Right ventricle myocardium inferior (tissue), 1 donor: ENCODE data around the gene DAPK1. TPM values are rescaled to one million over a fixed set of nuclear protein-coding genes. Genes with fewer than 3 reads are reported as not detected.
A peak's percentile ranks its signal among the peaks of the same experiment; 100 is the strongest.

ENCODE experiments used
- ATAC-seq: fragments of 200-7000 bp; cut with Tn5 transposase; one replicate; pipeline ENCODE4 v1.9.1; 2020; ENCODE audit warnings: mild to moderate bottlenecking, moderate library complexity
- DNase-seq: peaks from one replicate; pipeline ENCODE4 v3.0.0; 2021; ENCODE audit errors: missing footprints
- intact Hi-C: fragments of 100-400 bp; cut with DNase I; formaldehyde crosslinking; loops from one replicate; pipeline ENCODE4 v1.11.0; 2022
- long read RNA-seq: library from polyadenylated mRNA; unstranded; transcript quantifications from one replicate; pipeline ENCODE4 v2.0.0, GENCODE V29; 2021
- total RNA-seq: library from RNA; stranded (reverse); fragmentation: NEBNext Ultra II Directional; extraction: Animal tissue kit (Norgen Biotek cat#: 25700); gene quantifications from one replicate; pipeline ENCODE4 v1.2.1, GENCODE V29; 2021
- donor health status: DM: no; HTN: yes; CAD: no; lungs with severe emphysema.

DAPK1 gene
- total RNA-seq, result 6.3 TPM
- long read RNA-seq, result 0 reads

DNA sequence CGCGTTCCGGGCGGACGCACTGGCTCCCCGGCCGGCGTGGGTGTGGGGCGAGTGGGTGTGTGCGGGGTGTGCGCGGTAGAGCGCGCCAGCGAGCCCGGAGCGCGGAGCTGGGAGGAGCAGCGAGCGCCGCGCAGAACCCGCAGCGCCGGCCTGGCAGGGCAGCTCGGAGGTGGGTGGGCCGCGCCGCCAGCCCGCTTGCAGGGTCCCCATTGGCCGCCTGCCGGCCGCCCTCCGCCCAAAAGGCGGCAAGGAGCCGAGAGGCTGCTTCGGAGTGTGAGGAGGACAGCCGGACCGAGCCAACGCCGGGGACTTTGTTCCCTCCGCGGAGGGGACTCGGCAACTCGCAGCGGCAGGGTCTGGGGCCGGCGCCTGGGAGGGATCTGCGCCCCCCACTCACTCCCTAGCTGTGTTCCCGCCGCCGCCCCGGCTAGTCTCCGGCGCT is at the start of gene DAPK1:
TSS of gene DAPK1 (plus strand) at position 264 of the 442 bp plus-strand sequence. CDS start 1,211 bp downstream, outside the sequence.
- DNase-seq (peak; percentile 84), ATAC-seq (peak; percentile 89)
- intact Hi-C loops, result loop anchor here (5.0 to 10.0 kb wide), 2 partner anchors 100 to 147 kb away; no protein-coding TSS in a partner anchor

DNA sequence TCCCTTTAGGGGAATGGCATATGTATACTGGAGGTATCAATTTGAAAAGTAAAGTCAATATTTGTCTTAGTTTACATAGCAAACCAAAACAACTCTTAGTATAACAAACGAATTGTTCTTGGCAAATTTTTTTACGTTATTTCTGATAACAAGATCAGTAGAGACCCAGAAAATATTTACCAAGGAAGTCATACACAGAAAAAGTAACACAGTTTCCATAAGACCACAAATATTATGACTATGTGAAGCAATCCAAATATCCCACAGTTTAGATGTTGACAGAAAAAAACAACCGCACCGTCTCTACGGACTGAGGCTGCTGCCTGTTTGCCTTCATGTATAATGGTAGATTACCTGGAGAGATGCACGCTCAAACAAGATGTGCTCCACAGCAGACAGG is 46.5 kb upstream of the DAPK1 start:
- intact Hi-C loops, result no loop called here
- ATAC-seq (no peak), DNase-seq (no peak)

DNA sequence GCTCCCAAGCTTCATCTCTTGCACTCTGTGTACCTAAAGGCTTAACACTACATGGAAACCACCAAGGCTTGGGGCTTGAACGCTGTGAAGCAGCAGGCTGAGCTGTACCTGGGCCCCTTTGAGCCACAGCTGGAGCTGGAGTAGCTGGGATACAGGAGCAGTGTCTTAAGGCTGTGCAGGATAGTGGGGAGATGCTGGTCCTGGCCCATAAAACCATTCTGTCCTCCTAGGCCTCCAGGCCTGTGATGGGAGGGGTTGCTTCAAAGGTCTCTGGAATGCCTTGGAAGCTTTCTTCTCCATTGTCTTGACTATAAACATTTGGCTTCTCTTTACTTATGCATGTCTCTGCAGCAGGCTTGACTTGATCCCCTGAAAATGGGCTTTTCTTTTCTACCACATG is 42.3 kb upstream of the DAPK1 start:
- intact Hi-C loops, result no loop called here
- no peak for ATAC-seq

DNA sequence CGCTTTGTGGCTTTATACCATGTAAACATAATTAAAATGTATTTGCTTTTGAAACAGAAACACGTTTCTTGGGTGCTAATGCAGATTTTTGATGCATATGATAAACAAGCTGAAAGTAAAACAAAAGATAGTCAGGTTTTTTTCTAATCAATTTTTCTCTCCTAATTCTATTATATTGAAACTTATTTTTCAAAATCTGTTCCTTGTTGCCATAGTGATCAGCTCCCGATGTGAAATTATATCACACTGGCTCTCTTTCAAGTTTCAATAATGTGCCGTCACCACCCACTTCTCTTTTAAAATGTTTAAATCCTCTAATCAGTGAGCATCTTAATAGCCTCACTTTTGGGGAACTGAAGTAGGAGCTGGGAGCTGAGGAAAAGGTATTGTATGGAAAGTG is 36.4 kb upstream of the DAPK1 start:
- no peak for DNase-seq

More for the DNA sequence above, 42.3 kb upstream of the DAPK1 start:
- no peak for DNase-seq

DNA sequence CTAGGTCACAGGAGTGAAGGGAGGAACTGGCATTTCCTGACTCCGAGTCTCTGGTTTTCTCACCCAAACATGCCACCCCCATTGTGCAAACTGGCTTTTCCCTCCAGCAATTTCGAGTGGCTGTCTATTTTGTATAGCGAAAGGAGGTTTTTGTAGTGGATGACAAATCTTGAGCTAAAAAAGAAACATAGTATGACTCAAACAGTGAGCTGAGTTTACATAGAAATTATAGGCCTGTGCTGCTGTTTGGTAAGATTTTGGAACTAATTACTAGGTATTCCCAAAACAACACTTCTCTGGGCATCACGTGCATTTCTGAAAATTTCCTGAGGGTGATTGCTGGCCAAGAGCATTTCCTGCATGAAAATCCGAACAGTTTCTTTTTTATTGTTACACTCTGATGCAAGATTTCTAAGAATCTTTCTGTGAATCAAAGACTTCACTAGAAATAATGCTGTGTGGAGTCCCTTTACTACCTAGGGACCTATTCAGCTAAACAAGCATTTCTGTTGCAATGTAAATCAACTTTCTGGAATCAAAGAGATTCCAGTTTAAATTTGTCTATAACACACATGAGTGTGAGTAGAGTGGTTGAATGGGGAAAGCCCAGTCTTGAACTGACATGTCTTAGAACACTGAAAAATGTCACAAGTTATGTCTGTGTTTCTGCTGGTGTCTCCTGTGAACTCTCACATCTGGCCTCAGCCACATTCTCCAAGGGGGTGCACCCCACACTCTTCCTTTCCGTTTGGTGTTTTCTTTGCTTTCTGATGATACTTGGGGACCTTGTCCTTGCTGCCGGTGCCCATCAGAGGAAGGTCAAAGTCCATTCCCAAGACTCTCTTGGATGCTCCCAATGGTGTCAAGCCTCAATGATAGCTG is 33.3 kb upstream of the DAPK1 start:
- DNase-seq (no peak), ATAC-seq (no peak)
- intact Hi-C loops, result no loop called here

More for the DNA sequence above, 36.4 kb upstream of the DAPK1 start:
- ATAC-seq, result no peak
- intact Hi-C loops, result no loop called here

DNA sequence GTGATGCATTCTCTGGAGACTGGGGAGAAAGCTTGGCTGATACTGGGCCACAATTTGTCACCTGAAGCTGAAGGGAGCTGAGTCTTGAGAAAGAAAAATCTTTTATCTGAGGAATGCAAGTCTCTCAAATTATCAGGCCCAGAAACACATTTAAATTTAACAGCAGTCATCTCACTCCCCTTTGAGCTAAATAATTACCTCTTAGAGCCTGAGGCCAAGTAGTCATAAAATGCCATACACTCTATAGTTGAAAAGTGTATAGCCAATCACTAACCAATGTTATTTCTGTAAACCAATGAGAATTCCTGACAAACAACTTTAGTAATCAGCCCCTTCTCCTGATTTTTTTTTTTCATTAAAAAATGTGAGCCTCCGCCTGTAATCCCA is 32.7 kb upstream of the DAPK1 start:
- intact Hi-C loops, result no loop called here
- ATAC-seq, result no peak

DNA sequence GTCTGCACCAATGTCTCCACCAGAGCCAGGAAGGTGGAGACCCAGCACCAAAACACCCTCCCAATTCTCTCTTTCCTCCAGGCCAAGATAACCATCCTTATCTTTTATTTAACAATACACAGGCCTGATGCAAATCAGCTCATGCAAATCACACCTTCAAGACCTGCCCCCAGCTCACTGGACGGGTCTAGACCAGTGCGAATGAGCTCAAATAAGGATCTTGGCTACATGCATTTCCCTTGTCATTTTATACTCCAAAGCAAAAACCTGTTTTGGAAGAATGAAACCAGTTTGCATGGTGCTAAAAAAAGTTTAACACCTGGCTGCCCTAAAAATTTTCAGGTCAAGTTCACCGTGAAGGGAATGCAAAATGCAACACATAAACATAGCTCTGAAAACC is 31.9 kb upstream of the DAPK1 start:
- DNase-seq, result no peak
- intact Hi-C loops, result no loop called here
- no peak for ATAC-seq

More for the DNA sequence above, 32.7 kb upstream of the DAPK1 start:
- no peak for DNase-seq

DNA sequence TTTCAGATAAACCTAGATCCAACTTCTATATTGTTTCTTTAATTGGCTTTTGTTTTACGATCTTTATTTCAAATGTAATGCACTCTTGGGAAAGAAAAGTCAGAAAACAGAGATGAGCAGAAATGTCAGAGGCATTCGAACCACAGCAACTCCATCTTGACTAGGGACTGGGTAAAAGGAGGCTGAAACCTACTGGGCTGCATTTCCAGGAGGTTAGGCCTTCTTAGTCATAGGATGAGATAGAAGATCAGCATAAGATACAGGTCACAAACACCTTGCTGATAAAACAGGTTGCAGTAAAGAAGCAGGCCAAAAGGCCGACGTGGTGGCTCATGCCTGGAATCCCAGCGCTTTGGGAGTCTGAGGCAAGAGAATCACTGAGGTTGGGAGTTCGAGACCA is 30.5 kb upstream of the DAPK1 start:
- no peak for DNase-seq
- intact Hi-C loops, result no loop called here
- ATAC-seq, result no peak

DNA sequence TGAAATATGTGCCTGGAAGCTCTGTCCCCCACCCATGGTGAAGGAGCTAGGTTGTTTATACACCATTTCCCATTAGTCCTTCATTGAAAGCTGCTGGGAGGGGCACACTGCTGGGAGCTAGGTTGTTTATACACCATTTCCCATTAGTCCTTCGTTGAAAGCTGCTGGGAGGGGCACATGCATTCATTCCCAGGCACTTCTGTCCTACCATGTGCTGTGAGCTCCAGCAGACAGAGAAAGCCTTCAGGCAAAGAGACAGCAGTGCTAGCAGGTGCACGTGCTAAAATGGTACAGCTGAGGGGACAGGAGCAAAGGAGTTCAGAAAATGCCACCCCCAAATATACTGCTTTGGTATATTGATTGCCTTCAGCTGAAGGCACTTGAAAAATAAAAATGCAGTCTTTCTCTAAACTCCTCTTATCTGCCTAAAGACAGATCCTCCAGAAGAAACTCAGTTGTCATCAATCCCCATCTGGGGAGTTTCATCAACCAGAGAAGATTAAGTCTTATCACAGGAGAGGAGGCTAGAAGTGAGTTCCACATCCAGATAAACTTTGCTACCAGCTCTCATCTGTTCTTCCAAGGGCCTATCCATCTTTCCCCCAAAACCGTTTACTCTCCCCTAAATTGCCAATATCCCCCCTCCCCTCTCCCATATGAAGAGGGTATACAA is 27.7 kb upstream of the DAPK1 start:
- ATAC-seq, result no peak
- DNase-seq, result no peak
- intact Hi-C loops, result no loop called here

DNA sequence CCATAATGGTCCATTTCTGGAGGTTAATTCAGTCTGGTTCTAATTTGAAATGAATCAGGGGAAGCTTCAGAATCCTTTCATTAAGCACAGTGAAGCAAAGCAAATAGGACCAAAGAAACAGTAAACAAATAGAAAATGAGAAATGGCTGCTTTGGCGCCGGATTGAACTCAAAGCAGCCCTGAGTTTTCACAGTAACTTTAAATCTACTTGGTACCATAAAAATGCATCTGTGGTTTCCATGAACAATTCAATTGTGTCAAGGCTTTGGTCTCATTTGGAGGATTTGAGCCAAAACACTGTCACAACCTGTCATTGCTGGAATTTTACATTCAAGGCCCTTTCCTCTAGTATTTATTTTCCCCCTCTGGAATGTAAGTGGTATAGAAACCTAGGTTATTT is 25.9 kb upstream of the DAPK1 start:
- no peak for ATAC-seq
- DNase-seq, result no peak
- intact Hi-C loops, result no loop called here

DNA sequence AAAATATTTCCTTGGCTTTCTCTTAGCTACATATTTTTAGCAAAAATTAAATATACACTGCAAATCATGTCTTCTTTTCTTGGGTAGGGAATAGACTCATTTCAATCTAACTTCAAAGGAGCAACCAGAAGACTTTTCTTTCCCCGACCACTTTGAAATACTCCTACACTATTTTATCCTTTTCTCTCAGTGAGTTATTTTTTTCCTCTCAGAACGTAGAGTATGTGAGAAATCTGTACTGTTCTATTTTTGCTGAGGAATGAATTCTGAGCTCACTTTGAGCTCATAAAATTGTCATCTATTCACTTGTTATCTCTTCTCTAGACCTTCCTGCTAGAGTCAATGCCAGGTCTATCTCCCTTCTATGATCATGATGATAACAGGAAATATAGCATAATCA is 22.2 kb upstream of the DAPK1 start:
- no peak for DNase-seq
- intact Hi-C loops, result no loop called here
- no peak for ATAC-seq

DNA sequence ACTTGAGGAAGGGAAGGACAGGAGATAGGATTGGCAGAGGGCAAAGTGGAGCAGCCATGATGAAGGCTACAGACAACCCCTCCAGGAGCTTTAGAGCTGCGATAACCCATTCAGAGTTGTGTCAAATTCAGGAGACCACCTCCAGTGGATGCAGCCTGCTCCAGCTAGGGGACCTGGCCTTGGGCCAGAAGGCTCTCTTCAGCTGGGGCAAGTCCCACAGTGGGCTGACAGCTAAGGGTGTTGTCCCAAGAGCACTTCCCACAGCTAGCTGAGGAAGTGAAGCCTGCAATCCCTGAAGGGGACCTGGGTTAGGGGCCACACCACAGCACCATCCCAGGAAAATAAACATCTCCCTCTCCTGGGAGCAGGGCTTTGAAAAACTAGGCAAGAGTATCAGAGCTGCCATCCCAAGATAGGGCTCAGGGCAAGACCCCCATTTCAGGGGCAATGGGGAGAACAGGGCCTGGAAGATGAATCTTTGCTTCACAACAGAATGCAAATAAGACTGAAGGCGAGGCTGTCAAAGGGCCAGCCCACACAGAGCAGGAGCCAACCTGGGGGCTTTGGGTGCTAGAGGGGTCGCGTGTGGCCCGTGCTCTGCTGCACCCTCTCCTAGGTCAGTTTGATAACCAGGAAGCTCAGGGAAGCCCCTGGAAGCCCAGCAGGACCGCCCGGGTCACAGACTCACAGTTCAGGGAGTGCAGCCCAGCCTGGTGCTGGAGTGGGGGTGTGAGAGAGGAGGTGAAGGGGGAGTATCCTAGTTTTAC is 19.3 kb upstream of the DAPK1 start:
- intact Hi-C loops, result no loop called here
- DNase-seq (no peak), ATAC-seq (no peak)

DNA sequence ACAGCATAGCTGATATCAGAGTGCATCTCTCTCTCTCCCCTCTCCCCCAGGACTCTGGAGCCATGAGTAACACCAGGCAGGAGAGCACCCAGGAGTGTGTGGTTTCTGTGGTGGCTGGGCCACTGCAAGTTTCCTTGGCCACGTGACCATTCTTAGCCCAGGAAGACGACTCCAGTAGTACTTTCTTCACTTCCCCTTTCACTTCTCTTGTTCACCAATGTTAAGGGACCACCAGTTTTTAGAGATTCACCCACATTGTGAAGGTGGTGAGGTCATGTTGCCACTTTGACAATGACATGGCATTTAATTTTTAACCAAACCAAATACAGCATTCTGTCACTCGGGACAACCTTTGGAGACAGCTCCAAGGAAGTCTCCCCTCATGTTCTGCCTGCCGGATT is 17.9 kb upstream of the DAPK1 start:
- intact Hi-C loops, result no loop called here
- peak; percentile 65 for ATAC-seq
- DNase-seq, result no peak

DNA sequence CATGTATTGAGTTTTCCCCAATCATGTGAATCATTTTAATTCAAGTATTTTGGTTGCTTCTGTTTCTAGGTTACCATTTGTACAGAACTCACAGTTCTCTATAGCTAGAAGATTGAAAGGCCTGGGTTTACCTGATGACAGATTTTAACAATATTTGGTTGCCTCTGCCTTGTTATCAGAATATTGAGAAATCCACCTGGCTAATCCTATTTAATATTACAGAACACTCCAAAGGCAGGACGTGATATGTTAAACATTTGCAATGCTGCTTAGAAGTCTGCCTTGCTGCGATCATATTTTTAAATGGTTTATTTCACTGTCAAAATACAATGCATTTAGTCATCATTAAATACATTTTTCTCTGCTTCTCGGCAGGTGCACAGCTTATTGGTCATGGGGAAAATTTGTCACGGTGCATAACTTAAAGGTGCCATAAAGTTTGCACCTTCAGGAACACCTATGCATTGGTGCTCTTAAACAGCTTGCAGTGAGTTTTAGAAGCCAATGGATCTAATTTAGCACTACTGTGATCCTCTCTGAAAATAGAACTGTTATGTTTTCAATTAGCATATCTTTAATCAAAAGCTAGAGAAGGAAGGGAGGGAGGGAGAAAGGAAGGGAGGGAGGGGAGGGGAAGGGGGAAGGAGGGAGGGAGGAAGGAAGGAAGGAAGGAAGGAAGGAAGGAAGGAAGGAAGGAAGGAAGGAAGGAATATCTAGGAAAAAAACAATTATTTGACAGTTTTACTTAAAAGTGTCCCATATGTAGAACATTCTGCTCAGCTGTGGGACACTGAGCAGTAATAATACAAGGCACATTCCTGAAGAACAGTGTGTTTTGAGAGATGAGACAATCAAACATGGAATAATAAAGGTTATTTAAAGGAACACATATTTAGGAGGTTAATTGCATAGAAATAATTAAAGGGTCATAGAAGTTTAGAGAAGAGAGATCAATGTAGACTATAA is 15.5 kb upstream of the DAPK1 start:
- DNase-seq, result no peak
- intact Hi-C loops, result no loop called here
- no peak for ATAC-seq

DNA sequence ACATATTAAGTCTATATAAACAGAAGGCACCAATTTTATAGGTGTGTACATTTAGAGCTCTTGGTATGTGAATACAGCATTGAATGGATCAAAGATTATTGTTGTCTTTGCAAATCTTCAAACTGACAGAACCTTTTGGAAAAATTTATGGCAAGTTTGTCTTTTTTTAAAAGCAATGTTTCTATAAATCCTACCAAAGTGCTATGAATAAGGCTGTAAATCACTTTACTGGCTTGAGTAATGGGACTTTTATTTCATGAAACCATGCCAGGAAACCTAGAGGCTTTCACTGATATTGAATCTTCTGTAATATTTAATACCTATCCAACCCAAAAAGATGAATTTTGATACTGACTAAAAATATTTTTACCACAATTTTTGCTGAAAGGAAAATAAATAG is 7.4 kb upstream of the DAPK1 start:
- intact Hi-C loops, result loop anchor here (10.0 kb wide), 1 partner anchor 155 kb away; no protein-coding TSS in a partner anchor
- ATAC-seq, result no peak
- no peak for DNase-seq

DNA sequence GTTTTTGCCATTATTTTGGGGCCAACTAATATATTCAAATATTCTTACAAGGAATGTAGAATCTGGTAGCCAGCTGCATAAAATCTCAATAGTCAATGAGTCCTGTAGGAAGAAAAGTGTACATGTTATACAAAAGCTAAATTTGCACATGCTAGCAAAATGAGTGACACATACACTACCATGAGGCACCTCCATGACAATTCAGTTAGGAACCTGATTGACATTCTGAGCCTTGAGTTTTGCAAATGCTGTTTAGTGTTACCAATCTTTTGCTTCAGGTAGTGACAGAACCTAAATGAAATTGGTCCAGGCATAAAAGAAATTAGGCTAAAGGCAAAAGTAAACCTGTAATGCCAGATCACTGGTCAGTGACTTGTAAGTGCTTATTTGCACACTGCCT is 6.8 kb upstream of the DAPK1 start:
- DNase-seq (no peak), ATAC-seq (no peak)
- intact Hi-C loops, result loop anchor here (10.0 kb wide), 1 partner anchor 154 kb away; no protein-coding TSS in a partner anchor

DNA sequence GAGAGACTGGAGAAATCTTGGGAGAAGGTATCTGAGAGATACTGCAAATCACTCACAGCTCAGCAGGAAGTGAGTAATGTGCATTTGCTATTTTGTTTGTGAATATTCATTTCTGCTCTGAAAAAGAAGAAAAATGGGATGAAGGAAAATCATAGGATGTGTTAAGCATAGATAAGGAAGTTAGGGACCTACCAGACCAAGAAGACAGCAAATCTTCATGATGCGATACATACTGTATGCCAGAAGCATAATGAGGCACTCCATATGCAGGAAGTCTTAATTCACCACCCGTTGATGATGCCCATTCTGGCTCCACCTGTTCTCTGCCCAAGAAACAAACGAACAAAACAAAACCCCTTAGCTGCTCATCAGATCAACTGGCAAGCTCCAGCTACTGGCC is 6.1 kb upstream of the DAPK1 start:
- DNase-seq, result no peak
- intact Hi-C loops, result loop anchor here (10.0 kb wide), 1 partner anchor 153 kb away; no protein-coding TSS in a partner anchor
- ATAC-seq, result no peak

DNA sequence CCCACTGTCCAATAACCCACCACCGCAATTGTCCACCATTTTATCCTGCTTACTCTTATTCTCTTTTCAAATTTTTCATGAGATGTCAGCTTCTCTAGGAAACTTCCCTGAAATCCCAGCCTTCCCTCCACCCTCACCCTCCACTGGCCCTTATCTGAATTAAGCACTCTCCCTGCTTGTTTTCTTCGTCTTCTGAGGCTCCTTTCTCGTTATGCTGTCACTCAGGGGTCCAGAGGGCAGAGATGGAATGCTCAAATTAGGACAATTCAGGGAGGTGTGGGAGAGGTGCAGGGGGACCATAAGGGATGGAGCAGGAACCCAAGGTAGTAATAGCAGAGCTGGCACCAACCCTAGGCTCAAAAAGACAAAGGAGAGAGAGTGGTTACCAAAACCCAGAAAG is 5.0 kb upstream of the DAPK1 start:
- no peak for ATAC-seq
- intact Hi-C loops, result loop anchor here (10.0 kb wide), 1 partner anchor 152 kb away; no protein-coding TSS in a partner anchor

More for the DNA sequence above, 5.0 kb upstream of the DAPK1 start:
- DNase-seq, result no peak
